Nucleus accumbens (tissue), 56 donors: ENCODE measurements around the gene SHC1.

Experiments
- DNase-seq, 56 donors: peaks; one replicate each; lab custom pipeline; 2025; lab: John Stamatoyannopoulos, UW

SHC1 gene

DNA sequence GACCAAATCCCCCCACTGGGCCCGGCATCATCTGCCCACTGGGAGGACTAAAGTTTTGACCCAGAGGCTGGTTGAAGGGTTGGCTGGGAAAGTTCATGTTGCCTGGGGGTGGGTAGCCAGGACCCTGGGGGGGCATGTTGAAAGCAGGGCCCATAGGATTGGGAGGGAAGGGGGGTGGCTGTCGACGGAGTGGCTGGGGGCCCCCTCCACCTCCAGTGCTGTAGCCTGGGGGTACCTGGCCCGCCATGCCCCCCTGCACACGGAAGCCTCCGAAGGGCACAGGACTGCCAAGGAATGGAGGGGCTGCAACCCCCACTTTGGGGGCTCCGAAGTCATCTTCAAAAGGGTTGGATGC lies 11.1 kb downstream of the SHC1 start:
- no peak for DNase-seq

DNA sequence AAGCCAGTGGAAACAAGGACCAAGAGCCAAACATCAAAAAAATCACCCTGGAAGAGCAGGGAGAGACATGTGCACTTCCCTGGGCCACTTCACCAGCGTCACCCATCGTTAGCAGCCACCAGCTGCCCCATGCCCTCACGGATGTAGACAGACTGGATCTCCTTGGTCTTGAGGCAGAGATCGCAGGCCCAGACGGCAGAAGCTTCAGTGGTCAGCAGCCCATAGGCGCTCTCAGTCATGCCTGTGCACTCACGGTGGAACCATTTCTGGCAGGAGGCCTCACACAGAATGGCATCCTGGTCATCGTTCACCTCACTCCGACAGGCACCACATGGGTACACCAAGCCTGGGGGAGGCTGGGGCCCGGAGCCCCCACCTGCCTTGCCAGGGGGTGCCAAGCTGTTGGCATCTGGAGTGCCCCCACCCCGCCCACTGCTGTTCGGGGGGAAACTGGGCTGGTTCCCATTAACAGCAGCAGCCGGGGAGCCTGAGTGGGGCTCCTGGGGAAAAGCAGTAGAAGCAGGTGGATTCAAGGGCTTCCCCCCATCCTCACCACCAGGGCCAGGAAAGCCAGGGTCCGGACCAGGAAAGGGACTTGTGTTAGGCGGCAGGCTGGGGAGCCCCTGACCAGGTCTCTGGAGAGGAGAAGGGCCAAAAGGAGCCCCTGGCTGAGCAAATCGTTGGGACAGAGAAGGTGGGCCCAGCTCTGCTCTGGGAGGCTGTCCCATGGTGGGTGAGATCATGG lies 11.7 kb downstream of the SHC1 start:
- DNase-seq, result no peak

DNA sequence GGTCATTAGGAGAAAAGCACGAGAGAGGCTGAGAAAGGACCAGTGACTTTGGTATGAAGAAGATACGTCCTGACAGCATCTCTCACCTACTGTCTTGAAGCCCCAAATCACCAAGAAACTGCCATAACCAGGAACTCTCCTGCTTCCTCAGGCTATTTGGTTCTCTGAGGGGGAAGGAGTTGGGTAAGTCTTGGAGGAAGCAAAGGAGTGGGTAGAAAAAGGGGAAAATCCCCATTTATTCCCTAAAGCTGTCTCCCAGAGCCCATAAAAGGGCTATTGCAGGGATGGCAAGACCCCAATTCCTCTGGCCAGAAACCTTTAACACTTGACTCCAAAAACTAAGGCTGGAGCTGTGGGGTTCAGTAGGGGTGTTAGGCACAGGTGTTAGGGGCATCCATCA lies 12.5 kb downstream of the SHC1 start:
- DNase-seq, result no peak

DNA sequence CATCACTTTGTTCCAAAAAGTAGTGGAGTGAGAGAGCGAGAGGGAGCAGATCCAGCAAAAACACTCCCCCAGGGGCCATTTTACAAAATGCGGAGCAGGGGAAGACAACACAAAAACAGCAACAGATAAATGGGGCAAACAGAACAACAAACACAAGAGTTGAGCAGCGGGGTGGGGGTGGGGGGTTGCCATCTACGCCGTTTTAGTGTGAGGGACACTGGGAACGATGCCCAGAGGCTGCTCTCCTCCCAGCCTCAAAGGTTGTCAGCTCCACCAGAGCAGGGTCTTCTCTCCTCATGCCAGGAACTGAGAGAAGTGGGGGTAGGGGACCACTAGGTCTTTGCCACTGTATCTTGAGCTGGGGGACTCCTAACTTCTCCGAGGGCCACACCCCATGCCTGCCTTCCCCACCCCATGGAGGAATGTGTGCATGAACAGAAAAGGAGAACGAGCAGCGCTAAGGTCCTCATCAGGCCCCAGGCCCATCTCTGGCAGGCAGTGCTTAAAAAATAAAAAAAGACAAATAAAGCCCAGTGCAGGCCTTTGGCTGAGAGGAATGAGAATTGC lies 13.4 kb downstream of the SHC1 start:
- peak in 6 of 56 donors; percentile 12 to 44 (median 22) for DNase-seq

DNA sequence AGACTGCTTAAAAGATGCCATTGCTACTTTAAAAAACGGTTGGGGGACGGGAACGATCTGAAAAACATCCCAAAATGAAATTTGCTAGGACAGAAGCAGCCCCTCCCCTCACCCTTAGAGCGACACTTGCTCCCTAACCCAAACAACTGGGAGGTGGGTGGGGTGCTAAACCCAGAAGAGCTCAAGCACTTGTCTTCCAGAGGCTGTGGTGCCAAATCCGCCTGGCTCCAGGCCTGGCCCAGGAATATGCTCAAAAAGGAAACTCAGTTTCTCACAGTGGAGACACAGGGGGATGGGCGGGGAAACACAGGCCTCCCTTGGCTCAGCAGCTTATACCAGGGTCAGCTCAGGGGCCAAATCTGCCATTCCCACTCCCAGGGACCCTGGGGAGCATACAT lies 14.0 kb downstream of the SHC1 start:
- DNase-seq, result peak in 27 of 56 donors; percentile 7 to 70 (median 34)

DNA sequence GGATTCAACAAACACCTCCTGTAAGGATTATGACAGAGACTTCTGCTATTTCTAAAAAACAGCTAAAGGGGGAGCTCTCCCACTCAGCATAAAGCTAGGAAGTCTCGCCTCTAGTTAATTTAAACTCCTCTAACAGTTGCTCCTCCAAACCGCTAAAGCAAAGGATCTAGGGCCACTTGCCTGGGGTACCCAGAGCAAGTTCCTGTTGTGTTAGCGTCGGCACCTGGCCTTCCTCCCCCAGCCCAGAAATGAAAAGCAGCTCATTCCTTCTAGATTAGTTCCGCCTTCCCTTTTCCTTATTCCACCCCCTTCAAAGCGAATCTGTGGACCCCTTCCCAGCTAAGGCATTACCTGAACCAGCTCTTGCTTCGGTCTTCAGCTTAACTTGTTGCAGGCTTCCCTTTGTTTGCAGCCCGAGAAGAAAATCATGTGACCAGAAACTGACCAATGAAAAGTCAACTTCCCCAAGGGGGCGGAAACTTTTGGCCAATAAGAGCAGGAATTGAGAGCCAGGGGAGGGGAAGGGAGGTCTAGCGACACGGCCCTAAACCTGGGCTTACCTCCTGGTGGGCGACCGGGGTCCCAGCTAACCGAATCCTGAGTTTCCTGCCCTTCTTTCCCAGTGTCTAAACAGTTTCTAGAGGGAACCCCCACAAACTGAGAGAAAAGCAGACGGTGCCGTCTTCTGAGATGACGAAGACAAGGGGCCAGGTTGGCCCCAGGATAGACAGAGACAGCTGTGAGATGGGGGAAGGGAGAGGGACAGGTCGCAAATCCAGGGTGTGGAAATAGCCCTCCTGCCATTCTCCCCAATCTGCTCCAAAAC lies 14.6 kb downstream of the SHC1 start, which contains the start of gene PBXIP1:
Gene PBXIP1 (minus strand): TSS at position 382 of the 826 bp plus-strand sequence. CDS start 2,378 bp downstream, outside the sequence.
- peak in 51 of 56 donors; percentile 37 to 92 (median 73) for DNase-seq

DNA sequence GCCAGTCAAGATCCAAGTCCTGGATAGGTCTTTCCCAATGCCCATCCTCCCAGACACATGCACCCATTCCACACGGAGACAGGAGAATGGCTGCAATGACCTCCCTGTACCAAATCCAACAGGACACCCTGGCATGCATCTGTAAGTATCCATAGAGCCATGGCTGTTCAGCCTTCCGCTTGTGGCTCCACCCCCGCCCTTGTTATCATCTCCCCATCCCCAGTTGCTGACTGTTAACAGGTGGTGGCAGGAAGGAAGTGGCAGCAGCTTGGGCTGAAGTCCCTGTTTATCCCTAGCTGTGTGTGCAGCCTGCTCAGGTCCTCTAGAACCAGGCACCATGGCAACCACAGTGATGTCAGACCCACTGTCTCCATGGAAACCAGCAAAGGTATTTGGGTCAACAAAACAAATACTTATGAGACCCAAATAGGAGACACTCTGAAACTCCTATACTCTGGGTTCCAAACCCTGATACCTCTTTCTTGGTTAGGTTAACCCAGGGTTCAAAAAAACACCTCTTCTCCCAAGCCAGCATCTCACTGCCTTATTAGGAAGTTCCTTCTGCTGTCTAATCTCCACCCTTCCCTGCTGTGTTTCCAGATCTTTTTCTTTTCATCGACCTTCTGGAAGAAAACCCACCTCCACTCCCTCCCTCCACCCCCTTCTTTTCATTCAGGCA lies 15.4 kb downstream of the SHC1 start:
- peak in 41 of 56 donors; percentile 13 to 87 (median 55) for DNase-seq

DNA sequence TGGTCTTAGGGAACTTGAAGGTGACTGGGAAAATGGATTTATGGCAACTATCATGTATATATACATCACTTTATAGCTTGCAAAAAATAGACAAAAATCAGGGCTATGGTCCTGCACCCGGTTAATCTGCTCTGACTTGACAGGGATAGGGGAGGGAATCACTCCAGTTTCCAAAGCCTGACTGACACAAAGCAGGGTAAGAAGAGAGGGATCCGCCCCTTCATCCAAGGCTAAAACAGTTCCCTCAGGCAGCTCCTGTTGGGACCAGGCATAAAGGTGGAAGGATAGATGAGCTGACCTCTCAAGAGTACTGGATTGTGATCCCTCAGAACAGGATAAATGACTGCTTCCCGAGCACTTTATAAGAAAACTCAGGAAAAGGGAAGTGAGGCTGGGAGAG lies 16.0 kb downstream of the SHC1 start:
- no peak for DNase-seq

DNA sequence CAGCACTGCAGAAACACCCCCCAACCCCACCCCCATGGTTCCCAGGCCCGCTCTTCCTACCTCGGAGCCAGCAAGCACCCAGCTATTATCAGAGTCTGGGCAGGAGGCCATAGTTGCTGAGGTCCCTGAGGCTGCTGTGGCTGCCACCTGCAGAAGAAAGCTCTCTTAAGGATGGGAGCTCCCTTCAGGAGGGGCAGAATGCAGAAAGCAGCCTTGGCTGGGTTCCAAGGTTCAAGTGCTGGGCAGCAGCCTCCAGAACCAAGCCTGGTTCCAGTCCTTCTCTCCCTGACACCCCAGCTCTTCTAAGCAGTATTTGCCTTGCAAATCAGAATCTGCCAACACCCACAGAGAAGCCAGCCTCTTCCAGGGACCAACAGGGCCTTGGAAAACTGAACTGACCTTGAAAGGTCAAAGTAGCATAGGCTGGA lies 16.9 kb downstream of the SHC1 start:
- DNase-seq, result peak in 15 of 56 donors; percentile 8 to 47 (median 19)

DNA sequence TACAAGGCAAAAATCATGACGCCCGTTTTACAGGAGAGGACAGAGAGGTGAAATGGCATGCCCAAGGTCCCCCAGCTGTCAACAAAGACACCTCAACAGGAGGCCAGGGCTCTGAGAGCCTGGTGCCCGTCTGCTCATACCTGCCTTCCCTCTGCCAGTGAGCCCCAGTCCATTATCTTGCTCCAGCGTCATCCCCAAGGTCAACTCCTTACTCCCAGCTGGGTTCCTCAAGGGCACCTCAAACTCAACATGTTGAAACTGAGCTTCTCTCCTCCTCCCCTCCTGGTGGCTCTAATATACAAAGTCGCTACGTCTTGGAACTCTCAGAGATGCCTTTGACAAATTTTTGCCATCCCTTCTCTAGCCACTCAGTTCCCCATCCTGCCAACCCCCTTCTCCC lies 17.9 kb downstream of the SHC1 start:
- DNase-seq, result no peak

DNA sequence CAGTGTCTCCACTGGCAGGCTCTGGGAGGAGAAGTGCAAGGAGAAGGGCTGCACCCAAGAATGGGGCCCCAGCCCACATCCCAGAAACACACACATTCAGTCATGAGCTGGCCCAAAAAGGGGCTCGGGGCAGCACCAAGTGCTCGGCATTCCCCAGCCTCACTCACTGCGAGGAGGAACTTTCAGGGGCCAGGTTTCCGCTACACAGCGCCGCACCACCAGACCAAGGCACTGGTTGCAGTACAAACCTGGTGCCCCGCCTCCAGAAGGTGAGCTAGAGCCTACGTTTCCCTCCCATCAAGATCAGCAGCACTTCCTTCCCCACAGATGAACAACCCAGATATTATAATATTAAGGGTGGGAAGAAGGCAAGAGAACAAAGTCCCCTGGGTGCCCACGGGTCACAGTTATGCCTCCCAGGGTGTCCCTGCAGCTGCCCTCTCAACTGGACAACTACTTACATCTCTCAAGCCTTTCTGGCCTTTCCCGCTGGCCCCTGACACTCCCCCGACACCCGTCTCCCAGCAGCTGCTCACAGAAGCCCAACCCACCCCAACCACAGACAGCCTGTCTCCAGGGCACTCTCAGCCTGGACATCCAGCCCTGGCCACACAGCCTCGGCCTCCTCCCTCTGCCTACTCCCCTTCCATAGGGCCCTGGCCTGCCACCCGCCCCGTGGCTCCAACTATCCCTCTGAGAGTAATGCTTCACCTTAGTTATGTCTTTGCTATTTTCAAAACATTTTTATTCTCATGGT lies 18.5 kb downstream of the SHC1 start:
- DNase-seq, result no peak

DNA sequence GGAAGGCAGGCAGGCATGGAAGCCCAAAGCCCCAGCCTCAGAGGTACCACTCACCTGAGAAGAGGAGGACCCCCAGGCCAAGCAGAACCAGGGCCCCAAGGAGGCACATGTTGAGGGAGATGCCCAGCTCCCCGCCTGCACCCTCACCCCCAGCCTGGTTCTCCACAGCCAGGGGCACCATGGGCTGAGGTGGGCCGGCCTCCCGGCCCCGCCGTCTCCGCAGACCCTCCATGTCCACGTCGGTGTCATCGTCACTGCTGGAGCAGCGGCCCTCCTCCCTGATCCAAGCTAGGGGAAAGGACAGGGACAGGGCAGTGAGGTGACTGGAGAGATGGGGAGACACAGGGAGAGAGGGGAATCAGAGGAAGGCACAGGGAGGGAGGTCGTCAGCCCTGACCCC lies 22.5 kb downstream of the SHC1 start:
- no peak for DNase-seq

DNA sequence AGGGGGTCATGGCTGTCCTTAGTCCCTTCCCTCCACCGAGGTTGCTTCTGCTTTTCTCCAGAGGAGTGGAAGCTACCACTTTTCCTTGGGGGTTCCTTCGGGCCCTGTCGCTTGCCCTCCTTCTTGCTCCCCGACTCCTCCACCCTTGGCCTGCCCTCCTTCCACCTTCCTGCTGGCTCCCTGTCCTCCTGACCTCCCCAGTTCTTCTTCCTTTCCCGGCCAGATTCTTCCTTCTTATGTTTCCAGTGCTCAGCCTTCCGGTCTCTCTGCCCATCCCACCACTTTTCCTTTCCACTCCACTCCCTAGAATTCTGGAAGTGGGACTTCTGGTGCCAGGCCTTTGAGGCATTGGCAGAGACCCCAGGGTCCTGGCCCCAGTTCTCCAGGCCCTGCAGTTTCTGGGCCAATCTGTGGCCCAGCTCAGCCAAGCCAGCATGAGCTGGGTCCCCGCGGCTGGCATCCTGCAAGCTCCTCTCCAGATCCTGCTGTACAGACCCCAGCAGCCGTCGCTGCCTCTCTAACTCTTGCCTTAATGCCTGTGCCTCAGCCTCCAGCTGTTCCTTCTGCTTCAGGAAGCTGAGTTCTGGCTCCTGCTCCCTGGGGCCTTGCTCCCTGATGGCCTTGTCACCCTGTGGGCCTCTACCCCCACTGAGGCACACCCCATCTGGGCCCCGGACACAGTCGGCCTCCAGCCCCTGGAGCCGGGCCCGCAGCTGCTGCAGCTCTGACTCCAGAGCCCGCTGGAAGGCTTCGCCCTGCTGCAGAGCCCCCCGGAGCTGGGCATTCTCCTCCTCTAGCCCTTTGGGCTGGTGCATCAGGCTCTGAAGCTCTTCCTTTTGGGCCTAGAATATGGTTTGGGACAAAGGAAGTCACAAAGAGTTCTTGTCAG lies 24.3 kb downstream of the SHC1 start:
- peak in 20 of 56 donors; percentile 6 to 67 (median 32) for DNase-seq

DNA sequence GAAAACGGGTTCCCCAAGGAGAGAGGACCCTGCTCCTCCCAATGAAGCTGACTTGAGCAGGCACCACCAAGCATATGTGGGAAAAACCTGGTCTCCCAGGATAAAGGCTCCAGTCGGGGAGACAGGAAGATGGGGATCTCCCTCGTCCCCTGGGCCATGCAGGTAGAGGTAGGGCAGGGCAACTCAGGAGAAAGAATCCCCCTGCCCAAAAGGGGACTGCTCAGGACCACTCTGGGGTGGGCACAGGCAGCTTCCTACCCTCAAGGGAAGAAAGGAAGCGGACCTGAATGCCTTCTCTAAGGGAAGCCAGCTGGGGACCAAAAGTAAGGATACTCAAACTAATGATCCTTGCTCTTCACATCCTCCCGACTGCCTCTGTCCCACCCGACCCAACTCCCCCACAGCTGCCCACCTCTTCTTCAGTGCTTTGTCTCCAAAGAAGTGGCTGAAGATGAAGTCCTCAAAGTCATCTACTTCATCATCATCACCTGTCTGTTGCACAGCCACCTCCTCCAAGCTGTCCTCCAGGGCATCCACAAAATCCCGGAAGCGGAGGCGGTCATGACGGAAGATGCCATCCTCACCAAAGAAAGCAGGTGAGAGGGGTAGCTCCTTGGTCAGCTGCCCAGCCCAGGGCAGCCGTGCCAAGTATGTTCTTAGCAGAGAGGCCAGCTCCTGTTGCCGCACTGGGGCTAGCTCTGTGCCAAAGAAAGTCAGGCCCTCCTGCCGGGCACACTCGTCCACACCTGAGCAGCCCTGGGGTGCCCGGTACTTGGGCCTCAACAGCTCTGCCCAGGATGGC lies 25.2 kb downstream of the SHC1 start:
- DNase-seq, result no peak

DNA sequence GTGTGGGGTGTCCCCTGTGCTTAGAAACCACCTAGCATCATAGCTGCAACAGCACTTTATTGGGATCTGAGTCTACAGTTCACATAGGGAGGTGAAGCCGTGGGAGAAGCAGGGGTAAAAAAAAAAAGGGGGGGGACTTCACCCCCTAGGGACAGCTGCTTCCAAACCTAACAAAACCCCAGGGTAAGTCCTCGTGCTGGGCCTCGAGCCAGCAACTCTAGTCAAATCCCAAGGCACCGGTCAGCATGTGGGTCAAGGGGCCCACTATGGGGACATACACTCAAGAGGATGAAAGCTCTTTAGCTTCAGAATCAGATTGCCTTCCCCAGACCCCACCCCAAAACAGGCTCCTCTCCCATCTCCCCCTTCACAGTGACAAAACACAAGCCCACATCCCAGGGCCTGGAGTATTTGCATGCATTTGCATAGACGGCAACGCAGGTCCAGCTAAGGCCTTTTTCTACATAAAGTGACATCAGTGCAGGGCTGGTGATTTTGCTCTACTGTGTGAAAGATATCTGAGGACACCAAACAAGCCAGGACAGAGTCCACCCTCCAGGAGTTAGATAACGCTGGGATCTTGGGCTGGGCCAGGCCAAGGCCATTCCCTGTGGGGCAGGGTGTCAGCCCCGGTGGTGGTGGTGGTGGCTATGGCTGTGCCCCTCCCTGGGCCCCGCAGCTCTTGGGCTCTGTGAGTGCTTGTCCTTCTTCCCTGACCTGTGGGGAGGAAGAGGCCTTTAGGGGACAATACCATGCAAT lies 26.0 kb downstream of the SHC1 start:
- DNase-seq, result peak in 1 of 56 donors; percentile 25

DNA sequence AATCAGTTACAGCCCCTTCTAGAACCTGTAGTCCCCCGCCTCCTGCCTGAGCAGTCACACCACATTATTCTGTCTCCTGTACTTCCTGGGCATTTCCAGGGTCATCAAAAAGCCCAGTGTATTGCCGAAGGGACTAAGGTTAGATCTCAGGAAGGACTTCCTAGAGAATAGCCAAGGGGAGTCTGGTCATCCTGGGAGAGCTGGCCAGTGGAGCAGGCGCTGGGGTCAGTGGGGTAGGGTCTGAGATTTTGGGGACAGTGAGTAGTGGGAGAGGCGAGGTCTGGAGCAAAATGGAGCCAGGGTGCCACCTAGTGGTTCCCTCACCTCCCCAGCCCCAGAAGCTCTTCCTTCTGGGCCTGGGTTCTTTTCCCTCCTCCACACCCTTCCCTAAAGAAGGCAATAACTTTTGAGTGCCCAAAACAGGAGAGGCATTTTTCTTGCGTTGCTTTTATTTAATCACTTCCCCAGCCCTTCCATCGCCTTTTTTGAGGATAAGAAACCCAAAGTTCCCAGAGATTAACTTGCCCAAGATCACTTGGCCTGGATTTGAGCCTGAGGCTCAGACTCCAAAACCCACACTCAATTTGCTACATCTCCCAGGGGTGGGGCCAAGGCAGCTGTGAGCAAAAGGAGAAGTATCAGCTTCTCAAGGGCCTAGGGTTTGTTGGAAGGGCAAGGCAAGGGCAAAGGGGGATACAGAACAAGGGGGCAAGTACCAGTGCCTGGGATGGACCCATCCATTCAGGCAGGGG lies 26.7 kb downstream of the SHC1 start:
- DNase-seq, result peak in 14 of 56 donors; percentile 2 to 54 (median 11)
